ENCODE results near the gene GBE1.

The GBE1 gene

DNA sequence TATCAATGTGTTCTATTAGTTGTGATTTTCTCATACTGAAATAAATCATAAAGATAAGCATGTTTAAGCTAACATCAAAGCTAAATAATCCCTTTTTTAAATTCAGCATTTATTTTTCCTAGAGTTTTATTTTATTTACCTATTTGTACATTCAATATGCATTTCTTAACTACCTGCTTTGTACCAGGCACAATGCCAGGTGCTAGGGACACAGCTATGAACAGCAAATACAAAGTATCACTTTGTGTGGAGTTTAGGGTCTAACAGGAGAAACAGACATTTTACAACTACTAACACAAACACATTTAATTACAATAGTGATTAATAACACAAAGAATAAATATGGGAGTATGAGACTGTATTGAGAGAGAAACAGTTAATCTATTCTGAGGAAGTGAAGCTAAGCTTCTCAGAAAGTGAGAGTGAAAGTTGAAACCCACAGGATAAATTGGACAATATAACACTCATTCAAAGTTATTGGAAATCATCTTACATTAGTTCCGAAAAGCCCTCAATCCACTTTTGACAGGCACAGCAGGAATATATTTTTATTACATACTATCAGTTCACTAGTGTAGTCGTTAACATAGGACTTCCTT, 159.6 kb downstream of the GBE1 start:
- no peak for DNase-seq

DNA sequence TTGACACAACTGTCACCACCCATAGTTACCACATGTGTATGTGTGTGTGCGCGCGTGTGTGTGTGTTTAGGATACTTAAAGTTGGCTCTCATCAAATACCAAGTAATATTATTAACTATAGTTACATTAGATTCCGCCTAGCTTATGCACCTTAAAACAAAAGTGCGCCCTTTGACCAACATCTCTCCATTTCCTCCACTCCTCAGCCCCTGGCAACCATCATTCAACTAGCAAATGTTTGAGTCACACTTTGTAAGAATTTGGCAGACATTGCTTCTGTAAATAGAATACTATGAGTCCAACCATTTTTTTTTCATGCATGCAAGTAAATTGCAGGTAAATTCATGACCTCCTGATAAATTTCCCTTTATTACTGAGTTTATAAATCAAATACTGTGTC, 169.3 kb downstream of the GBE1 start:
- DNase-seq, result no peak

DNA sequence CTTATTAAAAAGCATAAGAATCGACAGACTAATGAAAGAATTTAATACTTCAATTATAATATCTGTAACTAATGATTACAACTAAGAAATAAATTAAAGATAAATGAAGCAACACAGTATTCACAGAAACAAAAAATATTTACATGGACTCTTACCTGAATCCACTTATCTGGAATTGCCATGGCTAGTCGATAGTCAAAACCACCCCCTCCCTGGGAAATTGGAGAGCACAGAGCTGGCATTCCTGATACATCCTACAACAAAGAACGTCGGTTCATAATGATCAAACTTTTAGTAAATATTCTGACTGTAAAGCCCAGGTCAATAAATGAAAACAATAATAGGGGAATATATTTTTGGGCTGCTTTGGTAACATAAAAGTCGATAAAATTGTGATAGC, 175.5 kb downstream of the GBE1 start:
- DNase-seq, result no peak

DNA sequence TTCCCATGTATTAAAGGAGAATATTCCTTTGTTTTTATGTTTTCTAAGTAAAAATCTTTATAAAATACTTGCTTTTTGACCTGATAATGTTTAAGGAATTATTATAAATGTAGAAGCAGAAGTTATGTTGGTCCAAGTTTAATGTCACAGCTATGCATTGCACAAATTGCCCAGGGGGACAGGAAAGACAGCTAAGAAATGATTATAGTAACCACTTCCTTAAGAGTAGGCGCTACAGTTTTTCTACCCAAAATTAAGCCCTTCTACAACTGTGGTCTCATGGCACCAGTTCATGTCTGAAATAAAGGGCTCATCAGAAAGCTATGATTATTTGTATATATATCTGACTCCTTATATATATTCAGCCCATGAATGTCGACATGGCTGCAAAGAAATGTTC, 176.4 kb downstream of the GBE1 start:
- DNase-seq, result no peak

DNA sequence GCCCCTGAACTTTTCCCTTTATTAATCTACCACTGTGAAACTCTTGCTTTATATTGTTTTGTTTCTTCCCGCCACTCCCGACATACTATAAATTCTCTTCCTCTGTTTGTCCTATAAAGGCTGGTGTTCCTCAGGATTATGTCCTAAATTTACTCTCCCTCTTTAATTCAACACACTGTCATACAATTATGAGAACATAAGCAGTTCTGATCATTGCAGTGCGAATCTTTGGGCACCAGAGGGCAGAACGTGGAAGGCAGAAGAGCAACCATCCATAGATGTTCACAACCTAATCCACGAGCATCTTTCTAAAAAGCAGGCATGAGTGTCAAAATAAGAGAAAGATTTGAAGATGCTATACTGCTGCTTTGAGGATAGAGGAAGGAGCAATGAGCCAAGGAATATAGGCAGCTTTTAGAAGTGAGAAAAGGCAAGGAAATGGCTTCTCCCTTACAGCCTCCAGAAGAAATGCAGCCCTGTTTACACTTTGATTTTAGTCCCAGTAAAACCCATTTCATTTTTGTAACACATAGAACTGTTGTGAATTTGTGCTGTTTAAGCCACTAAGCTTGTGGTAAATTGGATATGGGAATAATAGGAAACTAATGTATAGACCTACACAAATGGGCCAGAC, 179.4 kb downstream of the GBE1 start:
- no peak for DNase-seq

DNA sequence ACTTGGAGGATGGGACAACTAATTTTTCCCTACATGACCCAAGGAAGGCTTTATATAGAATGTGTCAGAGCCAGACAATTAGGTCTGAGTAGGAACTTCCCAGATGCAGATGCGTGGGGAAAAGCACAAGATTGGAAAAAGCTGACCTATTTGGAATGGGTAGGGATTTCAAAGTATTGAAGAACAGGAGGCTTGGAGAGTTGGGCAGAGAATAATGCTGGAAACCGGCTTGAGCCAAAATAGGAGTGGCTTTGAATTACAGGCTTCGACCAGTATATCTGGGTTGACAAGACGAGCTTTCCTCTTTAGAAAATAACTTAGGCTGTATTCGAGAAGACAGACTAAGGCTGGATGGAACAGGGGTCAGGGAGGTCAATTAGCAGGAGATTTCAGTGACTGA, 181.1 kb downstream of the GBE1 start:
- no peak for DNase-seq

DNA sequence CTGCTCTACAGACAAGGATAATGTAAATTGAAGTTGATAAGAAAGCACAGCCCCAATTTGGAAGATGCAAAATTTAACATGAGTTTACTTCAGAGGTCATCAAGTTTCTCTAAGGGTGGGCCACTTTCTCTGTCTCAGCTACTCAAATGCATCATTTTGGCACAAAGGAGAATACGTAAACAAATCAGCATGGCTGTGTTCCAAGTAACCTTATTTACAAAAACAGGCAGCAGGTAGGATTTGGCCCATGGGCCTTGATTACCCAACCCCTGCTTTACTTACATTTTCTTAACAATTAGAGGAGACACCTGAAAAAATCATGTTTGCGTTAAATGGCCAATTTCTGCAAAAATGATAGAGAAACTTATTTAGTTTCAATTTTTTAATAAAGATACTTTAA, 181.7 kb downstream of the GBE1 start:
- DNase-seq, result no peak

DNA sequence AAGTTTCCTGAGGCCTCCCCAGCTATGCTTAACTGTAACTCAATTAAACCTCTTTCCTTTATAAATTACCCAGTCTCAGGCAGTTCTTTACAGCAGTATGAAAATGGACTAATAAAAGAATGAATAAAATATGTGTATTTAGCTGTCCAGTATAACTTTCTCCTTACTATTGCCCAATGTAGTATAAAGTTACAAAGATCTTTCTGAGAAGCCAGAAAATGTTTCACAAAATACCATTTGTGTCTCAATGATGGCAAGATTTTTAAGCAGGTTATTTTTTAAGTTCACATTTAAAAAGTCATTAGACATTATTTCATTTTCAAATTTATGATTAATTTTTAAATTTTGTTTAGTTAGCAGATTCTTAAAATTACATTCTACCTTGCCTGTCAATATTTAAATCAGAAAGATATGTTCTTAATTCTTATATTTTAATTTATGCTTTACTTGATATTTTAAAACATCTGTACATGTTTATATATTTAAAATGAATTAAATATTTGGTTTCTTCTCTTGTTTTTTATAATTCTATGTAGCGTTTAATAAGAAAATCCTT, 189.2 kb downstream of the GBE1 start:
- no peak for DNase-seq

DNA sequence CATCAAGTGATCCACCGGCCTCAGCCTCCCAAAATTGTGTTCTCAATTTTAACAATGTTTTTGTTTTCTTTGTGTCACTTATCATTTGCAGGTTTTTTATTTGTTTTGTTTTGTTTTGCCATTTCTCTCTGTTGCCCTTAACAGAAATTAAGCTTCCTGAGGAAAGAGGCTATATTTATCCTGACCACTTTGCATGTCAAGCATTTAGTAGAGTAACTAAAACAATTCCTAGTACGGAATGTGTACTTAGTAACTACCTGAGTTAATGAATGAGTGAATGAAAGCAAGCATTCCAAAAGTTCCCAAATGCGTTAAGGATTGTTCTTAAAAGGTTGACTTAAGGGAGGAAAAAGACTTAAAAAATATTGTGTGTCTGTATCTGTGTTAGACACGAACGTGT, 193.1 kb downstream of the GBE1 start:
- DNase-seq, result no peak

DNA sequence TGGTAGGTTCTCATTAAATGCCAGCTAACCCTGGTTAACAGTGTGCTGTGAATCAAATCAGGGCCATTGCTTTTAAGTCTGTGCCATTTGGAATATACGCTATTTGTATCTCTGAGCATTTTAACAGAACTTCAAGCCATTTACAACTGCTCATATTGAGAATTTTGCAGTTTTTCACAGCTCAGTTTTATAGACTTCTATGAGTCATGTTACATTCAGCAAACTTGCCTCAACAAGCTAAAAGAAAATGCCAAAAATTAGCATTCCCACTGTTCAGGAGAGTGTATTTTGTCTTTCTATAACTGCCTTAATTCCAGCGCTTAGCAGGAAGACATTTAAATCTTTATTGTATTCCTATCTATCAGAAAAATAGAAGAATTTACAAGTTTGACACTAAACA, 196.4 kb downstream of the GBE1 start:
- DNase-seq, result no peak

DNA sequence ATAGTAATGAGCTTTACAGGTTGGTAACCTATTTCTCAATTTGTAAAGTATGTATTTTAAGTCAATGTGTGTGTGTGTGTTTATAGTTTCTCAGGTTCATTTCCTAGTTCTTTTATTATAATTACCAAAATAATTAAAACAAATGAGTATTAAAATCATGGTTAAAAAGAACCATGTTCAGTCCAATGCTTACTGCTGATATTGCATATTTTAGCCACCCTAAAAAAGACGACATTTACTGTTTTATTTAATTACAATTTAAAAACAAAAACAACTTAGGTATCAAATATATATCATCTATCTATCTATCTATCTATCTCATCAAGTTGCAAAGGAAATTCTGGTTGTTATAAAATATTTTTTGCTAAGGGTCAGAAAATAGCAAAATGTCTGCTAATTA, 203.3 kb downstream of the GBE1 start:
- no peak for DNase-seq

DNA sequence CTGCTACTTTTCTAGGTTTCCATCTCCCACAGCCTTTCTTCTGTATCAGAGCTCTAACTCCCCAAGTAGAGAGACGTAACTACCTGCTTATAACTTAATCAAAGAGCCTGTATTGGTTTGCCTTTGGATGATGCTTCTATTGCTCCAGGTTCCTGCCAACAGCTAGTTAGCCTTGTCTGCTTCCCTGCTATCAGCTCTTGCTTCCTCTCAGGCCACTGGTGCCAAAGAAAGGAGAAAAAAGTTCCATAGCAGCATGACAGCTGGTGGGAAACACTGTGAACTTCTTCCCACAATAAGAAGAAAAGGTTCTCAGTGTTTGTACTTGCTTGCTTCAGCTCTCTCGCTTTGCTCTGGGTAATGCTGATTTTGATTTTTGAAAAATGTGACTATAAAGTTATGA, 206.6 kb downstream of the GBE1 start:
- DNase-seq, result no peak

DNA sequence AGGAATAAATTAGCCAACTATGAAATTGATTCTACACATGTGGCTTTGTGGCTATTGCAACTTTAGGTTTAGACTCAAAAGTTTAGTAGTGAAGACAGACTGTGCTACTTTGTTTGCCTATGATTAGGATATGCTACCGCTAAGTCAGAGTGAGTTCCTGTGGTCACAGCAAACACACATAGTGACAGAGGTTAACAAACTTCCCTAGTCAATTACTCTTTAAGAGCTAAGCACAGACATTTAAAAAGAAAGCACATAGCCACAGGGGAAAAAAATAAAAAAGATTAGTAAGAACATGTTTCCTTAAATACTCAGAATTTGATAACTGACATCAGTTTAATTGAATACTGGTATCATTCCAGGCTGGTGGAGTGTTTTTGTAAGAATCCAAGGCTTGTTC, 207.1 kb downstream of the GBE1 start:
- no peak for DNase-seq

DNA sequence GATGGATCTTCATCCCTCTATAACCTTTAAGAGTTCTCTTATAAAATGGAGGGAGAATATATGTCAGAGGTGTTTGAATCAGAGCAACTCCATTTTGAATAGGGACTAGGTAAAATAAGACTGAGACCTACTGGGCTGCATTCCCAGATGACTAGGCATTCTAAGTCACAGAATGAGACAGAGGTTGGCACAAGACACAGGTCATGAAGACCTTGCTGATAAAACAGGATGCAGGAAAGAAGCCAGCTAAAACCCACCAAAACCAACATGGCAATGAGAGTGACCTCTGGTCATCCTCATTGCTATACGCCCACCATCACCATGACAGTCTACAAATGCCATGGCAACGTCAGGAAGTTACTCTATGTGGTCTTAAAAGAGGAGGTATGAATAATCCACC, 211.0 kb downstream of the GBE1 start:
- no peak for DNase-seq

DNA sequence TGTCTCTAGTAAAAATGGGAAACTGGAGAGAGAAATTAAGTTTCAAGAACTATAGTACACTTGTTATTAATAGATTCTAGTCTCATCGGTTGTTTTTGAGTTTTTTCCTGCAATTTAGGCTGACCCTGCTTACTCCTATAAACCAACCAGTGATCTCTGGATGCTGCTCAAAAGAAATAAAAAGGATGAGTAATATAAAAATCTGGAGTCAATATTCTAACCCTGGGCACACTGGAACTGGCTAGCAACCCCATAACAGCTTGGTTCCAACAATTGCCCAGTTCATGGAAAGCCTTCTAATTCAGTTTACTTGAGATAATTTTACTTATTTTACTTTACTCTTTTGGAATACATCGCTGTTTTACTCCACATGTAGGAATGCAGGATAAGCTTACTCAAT, 211.6 kb downstream of the GBE1 start:
- no peak for DNase-seq

DNA sequence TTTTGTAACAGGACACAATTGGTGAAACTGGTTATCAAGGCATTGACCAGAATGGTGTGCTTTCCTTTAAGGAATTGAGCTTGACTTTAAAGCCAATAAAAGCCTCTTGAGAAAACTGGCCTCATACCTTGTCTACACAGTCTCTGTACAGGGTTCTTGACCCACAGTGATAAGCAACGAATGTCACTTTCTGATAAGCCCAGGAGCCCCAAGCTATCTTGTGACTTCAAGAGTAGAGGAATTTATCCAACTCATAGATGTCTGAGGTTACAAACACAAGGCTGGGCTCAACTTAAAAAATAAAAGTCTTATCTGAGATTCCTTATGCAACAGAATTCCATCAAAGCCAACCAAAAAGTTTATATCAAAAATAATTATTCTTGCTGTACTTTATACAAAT, 212.1 kb downstream of the GBE1 start:
- no peak for DNase-seq

DNA sequence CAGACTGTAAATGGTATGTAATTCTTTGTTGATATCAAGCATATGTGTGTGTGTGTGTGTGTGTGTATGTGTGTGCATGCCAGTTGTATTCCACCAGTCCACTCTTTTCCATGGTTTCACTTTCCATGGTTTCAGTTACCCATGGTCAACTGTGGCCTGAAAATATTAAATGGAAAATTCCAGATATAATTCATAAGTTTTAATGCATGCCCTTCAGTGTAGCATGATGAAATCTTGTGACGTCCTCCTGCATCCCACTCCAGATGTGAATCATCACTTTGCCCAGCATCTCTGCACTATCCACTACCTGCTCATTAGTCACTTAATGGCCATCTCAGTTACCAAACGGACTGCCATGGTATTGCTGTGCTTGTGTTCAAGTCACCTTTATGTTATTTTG, 215.9 kb downstream of the GBE1 start:
- no peak for DNase-seq

DNA sequence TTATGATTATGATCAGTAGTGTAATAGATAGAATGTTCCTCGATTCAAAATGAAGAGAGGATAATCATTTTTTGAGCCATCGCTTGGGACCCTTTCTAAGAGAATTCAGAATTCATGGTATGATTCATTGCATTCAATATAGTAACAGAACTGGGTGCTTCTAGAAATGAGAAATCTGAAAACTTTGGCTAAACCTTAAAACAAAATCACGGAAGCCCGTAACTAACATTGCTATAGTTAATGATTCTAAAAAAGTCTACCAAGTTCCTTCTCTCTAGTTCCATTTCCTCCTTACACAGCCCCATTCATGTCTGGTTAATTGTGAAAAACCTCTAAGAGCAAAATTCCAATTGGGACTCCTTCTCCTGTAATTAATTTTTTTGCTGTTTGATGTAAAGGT, 217.1 kb downstream of the GBE1 start:
- no peak for DNase-seq

DNA sequence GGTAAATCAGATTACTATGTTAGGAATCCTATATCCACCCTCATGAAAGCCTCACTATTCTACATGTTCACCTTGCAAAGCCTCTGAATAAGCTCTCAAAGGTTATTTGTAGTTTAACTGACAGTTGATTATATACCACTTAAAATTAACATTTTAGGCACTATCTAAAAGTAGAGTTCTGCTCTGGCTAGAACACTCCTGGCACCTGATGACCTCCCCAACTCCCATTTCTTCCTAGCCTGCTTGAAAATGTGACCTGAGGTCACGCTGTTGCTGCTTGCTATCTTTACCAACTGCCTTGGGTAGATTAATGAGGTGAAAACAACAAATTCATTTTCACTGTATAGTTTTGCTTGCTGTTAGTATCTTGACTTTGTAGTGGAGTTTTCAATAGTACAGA, 220.7 kb downstream of the GBE1 start:
- no peak for DNase-seq

DNA sequence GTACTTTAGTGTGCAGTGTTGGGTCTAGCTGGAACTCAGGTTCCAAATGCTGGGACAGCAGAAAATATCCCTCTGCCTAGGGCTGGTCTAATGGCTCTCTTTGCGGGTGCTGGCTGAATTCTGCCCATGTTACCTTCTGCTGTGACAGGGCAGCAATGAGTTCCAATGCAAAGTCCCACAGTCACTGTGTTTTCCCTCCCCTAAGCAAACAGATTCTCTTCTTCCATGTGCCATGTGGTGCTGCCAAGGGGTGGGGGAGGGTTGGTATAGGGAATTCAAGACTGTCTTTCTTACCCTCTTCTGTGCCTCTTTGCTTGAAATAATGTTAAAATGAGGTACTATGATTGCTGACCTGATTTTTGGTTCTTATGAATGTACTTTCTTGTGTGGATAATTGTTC, 229.6 kb downstream of the GBE1 start:
- no peak for DNase-seq

DNA sequence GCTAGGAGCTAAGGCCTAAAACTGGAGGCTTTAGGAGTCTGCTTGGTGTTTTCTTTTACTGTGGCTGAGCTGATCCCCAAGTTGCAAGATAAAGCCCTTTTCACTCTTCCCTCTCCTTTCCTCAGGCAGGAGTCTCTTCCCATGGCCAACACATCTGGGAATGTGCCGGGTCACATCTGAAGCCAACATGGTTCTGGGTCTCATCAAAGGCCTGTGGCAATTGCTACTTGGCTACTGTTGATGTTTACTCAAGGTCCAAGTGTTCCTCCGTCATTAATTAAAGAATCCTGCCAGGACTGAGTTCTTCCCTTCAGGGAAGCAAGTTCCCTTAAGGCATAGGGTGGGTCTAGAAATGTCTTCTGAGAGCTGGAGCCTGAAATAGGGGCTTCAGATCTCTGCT, 230.2 kb downstream of the GBE1 start:
- no peak for DNase-seq

DNA sequence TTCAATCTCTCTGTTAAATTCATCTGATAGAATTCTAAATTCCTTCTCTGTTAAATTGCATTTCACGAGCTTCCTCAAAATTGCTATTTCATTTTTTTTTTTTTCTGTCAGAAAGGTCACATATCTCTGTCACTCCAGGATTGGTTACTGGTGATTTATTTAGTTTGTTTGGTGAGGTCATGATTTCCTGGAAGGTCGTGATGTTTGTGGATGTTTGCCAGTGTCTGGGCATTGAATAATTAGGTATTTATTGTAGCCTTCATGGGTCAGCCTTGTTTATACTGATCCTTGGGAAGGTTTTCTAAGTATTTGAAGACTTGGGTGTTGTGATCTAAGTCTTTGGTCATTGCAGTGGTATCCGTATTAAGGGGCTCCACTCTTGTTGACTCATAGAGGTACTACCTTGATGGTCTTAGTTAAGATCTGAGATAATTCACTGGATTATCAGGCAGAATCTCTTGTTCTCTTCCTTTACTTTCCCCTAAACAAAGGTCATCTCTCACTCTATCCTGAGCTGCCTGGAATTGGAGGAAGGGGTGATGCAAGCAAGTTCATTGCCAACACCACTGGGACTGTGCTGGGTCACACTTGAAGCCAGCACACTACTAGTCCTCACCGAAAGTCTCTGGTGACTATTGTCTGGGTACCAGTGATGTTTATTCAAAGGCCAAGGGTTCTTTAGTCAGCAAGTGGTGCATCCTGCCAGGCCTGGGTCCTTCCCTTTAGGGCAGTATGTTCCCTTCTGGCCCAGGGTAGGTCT, 231.1 kb downstream of the GBE1 start:
- no peak for DNase-seq

DNA sequence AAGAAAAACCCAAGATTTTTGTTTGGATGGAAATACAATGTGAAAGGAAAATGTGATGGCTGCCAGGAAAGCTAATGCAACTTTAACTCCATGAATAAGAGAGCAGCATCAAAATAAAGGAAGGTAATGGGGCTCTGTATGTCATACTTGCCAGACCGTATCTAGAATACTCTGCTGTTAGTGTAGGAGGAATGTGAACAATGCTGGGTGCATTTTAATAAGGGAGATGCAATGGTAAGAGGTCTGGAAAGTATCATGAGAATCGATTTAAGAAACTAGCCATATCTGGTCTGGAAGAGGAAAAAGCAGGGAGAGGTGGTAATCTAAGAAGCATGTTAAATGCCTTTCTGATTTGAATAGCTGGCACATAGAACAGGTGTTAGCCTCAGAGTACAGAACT, 239.6 kb downstream of the GBE1 start:
- no peak for DNase-seq

DNA sequence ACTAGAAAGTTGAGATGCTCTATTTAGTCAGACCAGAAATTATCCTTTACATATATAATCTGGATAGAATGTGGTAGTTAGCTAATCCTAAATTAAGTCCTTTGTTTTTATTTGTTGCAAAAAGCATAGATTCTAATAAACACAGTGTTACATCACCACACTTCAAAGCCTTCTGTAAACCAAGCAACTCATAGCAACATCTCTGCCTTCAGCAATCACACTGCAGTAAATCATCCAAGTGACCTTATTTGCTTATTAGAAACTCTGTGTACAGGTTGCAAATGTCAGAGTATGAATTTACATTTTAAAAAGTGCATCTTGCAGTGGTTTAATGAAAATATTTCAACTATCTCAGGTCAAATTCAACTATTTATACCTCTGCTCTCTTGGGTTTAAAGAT, 242.5 kb downstream of the GBE1 start:
- DNase-seq, result no peak

Data from DMS79 (cell line).